Activated gamma-delta T cell treated with Interleukin-2 at 50 U/mL for 16 hours (primary cell): ENCODE results near the gene ZBTB3.
A peak's percentile ranks its signal among the peaks of the same experiment; 100 is the strongest.
"Not testable (repeated sequence)": the region's sequence is repeated elsewhere in the genome, so short reads cannot be mapped to it uniquely, and the experiment has no call there.

ENCODE experiments used
- DNase-seq: peaks from one replicate; pipeline ENCODE4 v3.0.0-alpha.2; 2020

ZBTB3 gene

GRCh38 chr11:62755086-62755615 lies 1.2 kb upstream of the ZBTB3 start:
- no peak for DNase-seq

- DNase-seq, result no peak
Observed at GRCh38 chr11:62752994-62753735, 795 bp downstream of the ZBTB3 start.

- no peak for DNase-seq
Observed at GRCh38 chr11:62752177-62752785, 1.7 kb downstream of the ZBTB3 start.

DNA sequence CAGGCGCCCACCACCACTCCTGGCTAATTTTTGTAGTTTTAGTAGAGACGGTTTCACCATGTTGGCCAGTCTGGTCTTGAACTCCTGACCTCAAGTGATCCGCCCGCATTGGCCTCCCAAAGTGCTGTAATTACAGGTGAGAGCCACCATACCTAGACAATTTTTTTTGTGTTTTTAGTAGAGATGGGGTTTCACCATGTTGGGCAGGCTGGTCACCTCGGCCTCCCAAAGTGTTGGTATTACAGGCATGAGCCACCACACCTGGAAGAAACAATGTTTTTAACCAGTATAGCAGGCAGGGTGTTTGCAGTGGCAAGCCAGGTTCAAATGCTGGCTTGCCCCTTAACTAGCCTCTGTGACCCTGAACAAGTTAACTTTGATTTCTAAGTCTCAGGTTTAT lies 4.0 kb downstream of the ZBTB3 start:
- DNase-seq, result not testable (repeated sequence)

GRCh38 chr11:62747475-62748160 lies 6.3 kb downstream of the ZBTB3 start:
- DNase-seq, result no peak

- no peak for DNase-seq
Observed at GRCh38 chr11:62737196-62737595, 16.8 kb downstream of the ZBTB3 start.

DNA sequence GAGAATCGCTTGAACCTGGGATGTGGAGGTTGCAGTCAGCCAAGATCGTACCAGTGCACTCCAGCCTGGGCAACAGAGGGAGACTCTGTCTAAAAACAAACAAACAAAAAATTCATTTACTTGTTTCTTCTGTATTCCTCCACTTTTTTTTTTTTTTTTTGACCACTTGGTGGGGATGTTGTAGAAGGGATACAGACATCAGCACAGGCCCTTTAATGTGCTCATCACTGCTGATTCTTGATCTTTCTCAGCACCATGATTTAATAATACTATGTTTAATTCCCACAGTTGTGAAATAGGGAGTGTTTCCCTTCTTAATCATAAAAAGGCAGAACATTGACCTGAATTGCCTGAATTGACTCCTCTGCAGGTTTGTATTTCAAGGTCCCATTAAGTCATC lies 21.1 kb downstream of the ZBTB3 start:
- DNase-seq, result no peak

- DNase-seq, result not testable (repeated sequence)
Observed at GRCh38 chr11:62730076-62730475, 23.9 kb downstream of the ZBTB3 start.

DNA sequence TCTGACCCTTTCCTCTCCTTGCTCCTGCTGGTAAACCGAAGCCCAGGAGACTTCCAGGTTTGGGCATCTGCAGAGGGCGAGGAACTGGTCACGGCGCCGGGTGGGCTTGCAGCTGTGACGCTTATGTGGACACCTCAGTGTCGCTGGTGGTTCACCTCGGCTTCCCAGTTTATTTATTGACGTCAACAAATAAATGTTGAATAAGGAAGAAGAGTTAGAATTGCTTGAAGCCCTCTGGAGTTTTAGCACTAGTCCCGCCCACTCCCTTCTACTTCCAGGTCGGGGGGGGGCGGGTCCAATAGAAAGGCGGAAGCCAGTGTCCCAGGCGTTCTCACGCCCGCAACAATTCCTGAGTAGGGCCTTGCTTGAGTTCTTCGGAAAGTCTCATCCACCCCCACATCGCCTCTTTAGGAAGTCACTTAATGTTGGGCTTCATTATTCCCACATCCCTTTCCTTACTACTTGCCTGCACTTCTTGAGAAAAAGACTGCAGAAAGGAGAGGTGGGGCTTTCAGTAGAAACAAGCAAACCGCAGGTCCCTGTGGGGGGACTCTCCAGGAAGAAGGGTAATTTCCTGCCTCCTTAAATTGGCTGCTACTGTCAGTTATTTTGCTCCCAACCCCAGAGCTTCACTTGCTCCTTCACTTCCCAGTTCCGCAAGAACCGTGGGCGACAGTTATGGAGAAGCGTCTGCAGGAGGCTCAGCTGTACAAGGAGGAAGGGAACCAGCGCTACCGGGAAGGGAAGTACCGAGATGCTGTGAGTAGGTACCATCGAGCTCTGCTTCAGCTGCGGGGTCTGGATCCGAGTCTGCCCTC lies 25.6 kb downstream of the ZBTB3 start, which contains the start of gene TTC9C:
TSS of gene TTC9C (plus strand) at position 316 of the 818 bp plus-strand sequence. CDS start at position 679, 363 bp downstream.
- peak; percentile 84 for DNase-seq

DNA sequence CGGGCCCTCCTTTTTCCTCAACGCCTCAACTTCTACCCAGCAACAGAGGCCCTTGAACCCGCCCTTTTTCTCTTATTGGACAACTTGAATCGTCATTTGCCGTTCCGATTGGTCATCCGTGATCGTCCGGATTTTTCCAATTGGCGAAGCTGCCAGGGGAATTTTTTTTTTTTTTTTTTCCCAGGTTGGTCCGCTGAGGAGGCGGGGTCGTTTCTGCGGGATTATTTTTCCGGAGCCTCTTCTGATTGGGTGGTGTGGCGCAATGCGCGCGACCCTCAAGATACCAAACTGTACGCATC lies 26.1 kb downstream of the ZBTB3 start:
- peak; percentile 80 for DNase-seq

- peak; percentile 98 for DNase-seq
Observed at GRCh38 chr11:62727165-62727871, 26.6 kb downstream of the ZBTB3 start, which contains the start of gene HNRNPUL2. TSS of gene HNRNPUL2 (minus strand) at chr11:62727457. CDS start at chr11:62727156, 301 bp downstream.

DNA sequence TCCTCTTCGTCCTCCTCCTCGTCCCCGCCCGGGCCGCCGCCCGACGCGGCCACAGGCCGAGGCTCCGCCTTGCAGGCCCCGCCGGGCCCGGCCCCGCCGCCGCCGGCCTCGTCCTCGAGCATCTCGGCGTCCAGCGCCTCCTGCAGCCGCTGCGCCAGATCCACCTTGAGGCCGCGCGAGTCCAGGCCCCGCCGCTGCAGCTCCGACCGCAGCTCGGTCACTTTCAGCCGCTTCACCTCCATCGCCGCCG lies 27.1 kb downstream of the ZBTB3 start:
- DNase-seq, result no peak

- no peak for DNase-seq
Observed at GRCh38 chr11:62726156-62726914, 27.6 kb downstream of the ZBTB3 start.

GRCh38 chr11:62725646-62726045 lies 28.3 kb downstream of the ZBTB3 start:
- DNase-seq, result no peak

- DNase-seq, result no peak
Observed at GRCh38 chr11:62724171-62724570, 29.8 kb downstream of the ZBTB3 start.

GRCh38 chr11:62721994-62722393 lies 32.0 kb downstream of the ZBTB3 start:
- no peak for DNase-seq

DNA sequence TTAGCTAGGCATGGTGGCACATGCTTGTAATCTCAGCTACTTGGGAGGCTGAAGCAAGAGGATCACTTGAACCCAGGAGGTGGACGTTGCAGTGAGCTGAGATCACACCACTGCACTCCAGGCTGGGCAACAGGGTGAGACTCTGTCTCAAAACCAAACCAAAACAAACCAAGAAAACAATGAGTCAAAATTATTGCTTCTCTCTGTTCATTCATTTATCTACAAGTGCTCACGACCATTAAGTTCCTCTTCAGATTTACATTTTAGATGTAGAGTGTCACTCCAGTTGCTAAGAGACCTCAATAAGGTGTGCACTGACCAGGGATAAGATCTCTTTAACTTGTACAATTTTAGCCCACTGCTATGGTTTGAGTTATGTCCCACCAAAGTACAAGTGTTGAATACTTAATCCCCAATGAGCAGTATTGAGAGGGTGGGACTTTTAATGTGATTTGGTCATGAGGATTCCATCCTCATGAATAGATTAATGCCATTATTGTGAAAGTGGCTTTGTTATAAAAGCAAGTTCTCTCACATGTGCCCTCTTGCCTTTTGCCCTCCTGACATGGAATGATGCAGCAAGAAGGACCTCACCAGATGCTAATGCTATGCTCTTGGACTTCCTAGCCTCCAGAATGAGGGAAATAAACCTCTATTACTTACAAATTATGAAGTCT lies 34.5 kb downstream of the ZBTB3 start:
- DNase-seq, result no peak

- DNase-seq, result no peak
Observed at GRCh38 chr11:62716816-62717215, 37.1 kb downstream of the ZBTB3 start.

GRCh38 chr11:62716206-62716605 lies 37.8 kb downstream of the ZBTB3 start:
- no peak for DNase-seq

DNA sequence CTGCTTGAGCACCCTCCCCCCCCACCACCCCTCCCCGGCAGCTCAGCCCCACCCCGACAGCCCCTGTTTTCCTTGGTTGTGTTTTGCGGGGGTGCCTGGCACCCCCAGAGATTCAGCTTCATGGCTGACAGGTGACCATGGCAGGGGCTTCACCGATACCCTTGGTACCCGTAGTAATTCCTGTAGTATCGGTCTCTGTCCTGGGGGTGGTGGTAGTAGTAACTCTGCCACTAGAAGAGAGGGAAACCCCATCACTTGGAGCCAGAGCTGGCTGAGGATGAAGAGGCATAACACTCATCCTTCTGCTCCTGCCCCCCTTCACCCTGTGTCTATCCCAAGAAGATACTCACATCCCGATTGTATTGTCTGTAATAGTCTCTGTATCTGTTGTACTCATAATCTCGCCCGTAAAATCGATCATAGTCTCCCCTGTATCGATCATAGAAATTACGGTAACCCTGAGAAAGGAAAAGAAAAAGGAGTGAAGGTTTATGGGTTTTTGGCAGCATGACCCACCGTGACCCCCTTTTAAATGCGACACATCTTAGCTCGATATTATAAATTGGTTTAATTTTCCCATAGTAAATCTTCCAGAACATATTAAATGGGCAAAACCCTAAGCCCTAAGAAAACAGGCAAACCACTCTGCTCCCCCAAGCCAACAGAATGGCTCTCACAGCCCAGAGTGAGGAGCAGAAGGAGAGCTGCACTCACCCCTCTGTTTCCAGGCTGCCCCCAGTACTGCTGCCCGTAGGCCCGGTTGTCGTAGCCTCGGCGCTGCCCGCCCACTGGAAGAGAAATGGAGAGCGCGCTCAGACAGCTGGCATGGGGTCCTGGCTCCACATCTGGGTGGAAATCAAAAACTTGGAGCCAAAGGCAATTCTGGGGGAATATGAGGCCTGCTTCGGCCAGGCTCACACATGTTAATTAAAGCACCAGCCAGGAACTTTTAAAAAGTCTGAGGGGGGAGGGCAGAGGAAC lies 38.5 kb downstream of the ZBTB3 start:
- DNase-seq, result no peak
